Tibial artery (tissue), 4 donors: ENCODE measurements around the gene PPEF2.
"Not testable (repeated sequence)": the region's sequence is repeated elsewhere in the genome, so short reads cannot be mapped to it uniquely, and the experiment has no call there.

Source experiments
- DNase-seq, 2 donors: peaks; one replicate each; pipeline ENCODE4 v3.0.0-alpha.2; 2019
- H3K27ac ChIP-seq, 2 donors: fragments of 200-600 bp; sonication (generic) in 1 of 2; 1 replicate in 1 of 2; 2 replicates in 1 of 2; pipeline ENCODE4 v1.5.1; 2018 to 2019; ENCODE audit warnings: mild to moderate bottlenecking in 1 of 2
- H3K27me3 ChIP-seq, 2 donors: fragments of 200-600 bp; sonication (generic) in 1 of 2; one replicate each; pipeline versions ENCODE4 v1.5.1 to v1.6.0; 2016 to 2019
- H3K36me3 ChIP-seq, 3 donors: fragments of 200-600 bp; sonication (generic) in 2 of 3; one replicate each; pipeline ENCODE4 v1.5.1; 2016 to 2019; ENCODE audit warnings: mild to moderate bottlenecking in 2 of 3
- H3K4me1 ChIP-seq, 4 donors: fragments of 200-600 bp; sonication (generic) in 2 of 4; 1 replicate in 3 of 4; 2 replicates in 1 of 4; pipeline ENCODE4 v1.5.1; 2016 to 2019
- H3K4me3 ChIP-seq, 2 donors: fragments of 200-600 bp; sonication (generic) in 1 of 2; 1 replicate in 1 of 2; 2 replicates in 1 of 2; pipeline ENCODE4 v1.5.1; 2018 to 2019; ENCODE audit warnings: mild to moderate bottlenecking in 2 of 2
- H3K9me3 ChIP-seq, 3 donors: fragments of 200-600 bp; sonication (generic) in 1 of 3; one replicate each; pipeline ENCODE4 v1.5.1; 2016 to 2019
- intact Hi-C: fragments of 100-400 bp; cut with DNase I; formaldehyde crosslinking; loops from one replicate; pipeline ENCODE4 v1.15.0; 2023; ENCODE audit warnings: low total_unique reads
- TF ChIP-seq, protein P1 (sequence below), 2 experiments: fragments of 200-600 bp in 1 of 2; fragments of 450-650 bp in 1 of 2; IDR thresholded peaks; one replicate each; pipeline ENCODE4 v1.5.1; 2017 to 2019; ENCODE audit warnings: antibody characterized with exemption in 2 of 2, mild to moderate bottlenecking in 1 of 2, moderate library complexity in 1 of 2

Gene PPEF2

GRCh38 chr4:75935628-75936027, 33.4 kb upstream of the PPEF2 start:
- Histone ChIP-seq H3K27ac (no peak overlapping the region), H3K36me3 (peaks cover 16 to 28% (median 24%) of the 10 kb centered on the region in 3 donors), H3K9me3 (no peaks in the 10 kb centered on the region), H3K27me3 (no peaks in the 10 kb centered on the region), H3K4me3 (no peak overlapping the region), H3K4me1 (peaks cover 0 to 8% (median 4%) of the 10 kb centered on the region in 4 donors)
- intact Hi-C loops = no loop called here
- DNase-seq = no peak
- TF ChIP-seq, protein P1, sequence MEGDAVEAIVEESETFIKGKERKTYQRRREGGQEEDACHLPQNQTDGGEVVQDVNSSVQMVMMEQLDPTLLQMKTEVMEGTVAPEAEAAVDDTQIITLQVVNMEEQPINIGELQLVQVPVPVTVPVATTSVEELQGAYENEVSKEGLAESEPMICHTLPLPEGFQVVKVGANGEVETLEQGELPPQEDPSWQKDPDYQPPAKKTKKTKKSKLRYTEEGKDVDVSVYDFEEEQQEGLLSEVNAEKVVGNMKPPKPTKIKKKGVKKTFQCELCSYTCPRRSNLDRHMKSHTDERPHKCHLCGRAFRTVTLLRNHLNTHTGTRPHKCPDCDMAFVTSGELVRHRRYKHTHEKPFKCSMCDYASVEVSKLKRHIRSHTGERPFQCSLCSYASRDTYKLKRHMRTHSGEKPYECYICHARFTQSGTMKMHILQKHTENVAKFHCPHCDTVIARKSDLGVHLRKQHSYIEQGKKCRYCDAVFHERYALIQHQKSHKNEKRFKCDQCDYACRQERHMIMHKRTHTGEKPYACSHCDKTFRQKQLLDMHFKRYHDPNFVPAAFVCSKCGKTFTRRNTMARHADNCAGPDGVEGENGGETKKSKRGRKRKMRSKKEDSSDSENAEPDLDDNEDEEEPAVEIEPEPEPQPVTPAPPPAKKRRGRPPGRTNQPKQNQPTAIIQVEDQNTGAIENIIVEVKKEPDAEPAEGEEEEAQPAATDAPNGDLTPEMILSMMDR (IDR thresholded peaks at IDR 0.05) = no peak

GRCh38 chr4:75930152-75930551, 27.9 kb upstream of the PPEF2 start:
- intact Hi-C loops = no loop called here
- Histone ChIP-seq H3K36me3 (peaks cover 33 to 50% (median 49%) of the 10 kb centered on the region in 3 donors), H3K27me3 (no peaks in the 10 kb centered on the region), H3K9me3 (no peaks in the 10 kb centered on the region), H3K27ac (no peak overlapping the region), H3K4me1 (no peaks in the 10 kb centered on the region), H3K4me3 (no peak overlapping the region)
- TF ChIP-seq, protein P1 (IDR thresholded peaks at IDR 0.05) = no peak
- no peak for DNase-seq

DNA sequence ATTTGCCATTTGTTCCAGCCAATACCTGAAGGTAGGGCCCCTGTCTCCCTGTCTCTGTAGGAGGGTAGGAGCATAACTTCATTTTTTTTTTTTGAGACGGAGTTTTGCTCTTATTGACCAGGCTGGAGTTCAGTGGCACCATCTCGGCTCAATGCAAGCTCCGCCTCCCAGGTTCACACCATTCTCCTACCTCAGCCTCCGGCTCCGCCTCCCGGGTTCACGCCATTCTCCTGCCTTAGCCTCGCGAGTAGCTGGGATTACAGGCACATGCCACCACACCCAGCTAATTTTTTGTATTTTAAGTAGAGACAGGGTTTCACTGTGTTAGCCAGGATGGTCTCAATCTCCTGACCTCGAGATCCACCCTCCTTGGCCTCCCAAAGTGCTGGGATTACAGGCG, 22.7 kb upstream of the PPEF2 start:
- H3K27me3 ChIP-seq, H3K9me3 ChIP-seq, H3K4me3 ChIP-seq, DNase-seq, intact Hi-C loops, H3K27ac ChIP-seq, H3K4me1 ChIP-seq: not testable (repeated sequence)
- peaks cover 29 to 72% (median 66%) of the 10 kb centered on the region in 3 donors for H3K36me3 ChIP-seq

GRCh38 chr4:75924309-75924827, 22.1 kb upstream of the PPEF2 start:
- peaks cover 33 to 73% (median 64%) of the 10 kb centered on the region in 3 donors for H3K36me3 ChIP-seq
- H3K27me3 ChIP-seq = no peaks in the 10 kb centered on the region
- no peak overlapping the region for H3K4me3 ChIP-seq

DNA sequence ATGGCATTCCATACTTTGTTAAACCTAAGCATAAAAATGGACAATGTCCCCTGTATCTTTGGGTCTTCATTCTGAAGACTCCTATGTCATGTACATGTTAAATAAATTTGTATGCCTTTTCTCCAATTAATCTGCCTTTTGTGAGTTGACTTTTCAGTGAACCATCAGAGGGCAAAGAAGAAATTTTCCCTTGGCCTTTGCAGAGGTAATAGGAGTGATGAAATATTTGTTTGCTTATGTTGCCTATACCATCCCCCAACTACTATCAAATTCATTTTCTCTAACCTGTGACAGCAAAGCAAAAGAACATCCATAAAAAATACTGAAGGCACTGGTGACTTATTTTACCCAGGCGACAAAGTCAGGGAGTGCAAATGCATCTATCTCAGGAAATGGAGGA, 20.3 kb upstream of the PPEF2 start:
- Histone ChIP-seq H3K27me3 (no peaks in the 10 kb centered on the region), H3K4me3 (no peak overlapping the region), H3K9me3 (no peaks in the 10 kb centered on the region), H3K27ac (no peak overlapping the region), H3K4me1 (no peaks in the 10 kb centered on the region), H3K36me3 (peaks cover 38 to 76% (median 67%) of the 10 kb centered on the region in 3 donors)
- intact Hi-C loops = no loop called here
- TF ChIP-seq, protein P1 (IDR thresholded peaks at IDR 0.05) = no peak
- no peak for DNase-seq

More at GRCh38 chr4:75924309-75924827, 22.1 kb upstream of the PPEF2 start:
- DNase-seq = no peak
- TF ChIP-seq, protein P1 (IDR thresholded peaks at IDR 0.05) = no peak
- Histone ChIP-seq H3K27ac (no peak overlapping the region), H3K9me3 (no peaks in the 10 kb centered on the region), H3K4me1 (no peaks in the 10 kb centered on the region)
- intact Hi-C loops = no loop called here

DNA sequence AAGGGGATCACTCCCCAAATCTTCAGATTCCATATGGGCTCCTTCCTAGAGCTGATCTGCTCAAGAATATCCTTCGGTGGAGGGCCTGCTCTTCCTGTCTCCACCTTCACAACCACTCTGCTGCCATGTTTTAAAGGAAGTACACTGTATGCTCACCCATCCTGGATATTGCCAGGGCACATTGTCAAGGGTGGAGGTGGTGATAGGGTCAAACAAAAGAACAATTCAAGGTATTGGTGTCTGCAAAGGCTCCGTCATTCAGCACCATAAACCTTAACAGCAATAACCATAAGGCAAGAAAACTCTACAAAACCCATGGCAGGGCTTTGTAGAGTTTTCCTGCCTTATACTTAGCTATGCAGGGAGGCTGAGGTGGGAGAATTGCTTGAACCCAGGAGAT, 19.7 kb upstream of the PPEF2 start:
- Histone ChIP-seq H3K27ac (no peak overlapping the region), H3K4me1 (no peaks in the 10 kb centered on the region), H3K36me3 (peaks cover 35 to 81% (median 69%) of the 10 kb centered on the region in 3 donors), H3K9me3 (no peaks in the 10 kb centered on the region), H3K4me3 (no peak overlapping the region), H3K27me3 (no peaks in the 10 kb centered on the region)
- intact Hi-C loops = no loop called here
- no peak for DNase-seq
- TF ChIP-seq, protein P1 (IDR thresholded peaks at IDR 0.05) = no peak
